B cell (primary cell): ENCODE data around the gene TTLL8. TPM values are rescaled to one million over a fixed set of nuclear protein-coding genes. Genes with fewer than 3 reads are reported as not detected.

Experiments used
- ATAC-seq: fragments of 200-7000 bp; cut with Tn5 transposase; one replicate; pipeline ENCODE4 v1.10.0; 2021; ENCODE audit warnings: low read depth, mild to moderate bottlenecking, moderate number of reproducible peaks, moderate library complexity
- CTCF ChIA-PET: fragments of 350-600 bp; sonication (Branson Sonifier 250); formaldehyde crosslinking; loops from one replicate; lab custom pipeline; 2021; ENCODE audit warnings: antibody characterized with exemption, inconsistent platforms; lab: Charles Lee
- POLR2A ChIA-PET: fragments of 350-600 bp; sonication (Branson Sonifier 250); formaldehyde crosslinking; loops from one replicate; lab custom pipeline; 2021; ENCODE audit warnings: antibody characterized with exemption; lab: Charles Lee
- DNase-seq: peaks from one replicate; pipeline ENCODE4 v3.0.0; 2013
- H2AFZ ChIP-seq: 2 replicates; pipeline ENCODE4 v1.6.1; 2012; ENCODE audit warnings: mild to moderate bottlenecking, low read depth, low read length; ENCODE audit not compliant: insufficient read depth, poor library complexity, severe bottlenecking
- H3K27ac ChIP-seq, 2 donors: 1 replicate in 1 of 2; 2 replicates in 1 of 2; pipeline ENCODE4 v1.5.1; 2012 to 2013; ENCODE audit warnings: low read length in 2 of 2, mild to moderate bottlenecking in 2 of 2, moderate library complexity in 1 of 2
- H3K27me3 ChIP-seq, 4 experiments: fragments of 200-600 bp in 1 of 4; sonication (generic) in 1 of 4; replicated peaks in 1 of 4; 1 replicate in 2 of 4; 2 replicates in 2 of 4; pipeline versions ENCODE4 v1.6.1 to v1.7.0; 2013 to 2016; ENCODE audit warnings: low read length in 3 of 4, mild to moderate bottlenecking in 2 of 4, mixed read lengths in 1 of 4, moderate library complexity in 1 of 4; ENCODE audit not compliant: insufficient read depth in 4 of 4, control insufficient read depth in 3 of 4; ENCODE audit errors: control extremely low read depth in 1 of 4
- H3K36me3 ChIP-seq, 2 experiments: replicated peaks in 1 of 2; 1 replicate in 1 of 2; 2 replicates in 1 of 2; pipeline versions ENCODE4 v1.6.1 to v1.7.1; 2013; ENCODE audit warnings: low read length in 1 of 2; ENCODE audit not compliant: insufficient read depth in 2 of 2, control insufficient read depth in 1 of 2; ENCODE audit errors: control extremely low read depth in 1 of 2, extremely low read depth in 1 of 2
- H3K4me1 ChIP-seq, 2 donors: fragments of 200-600 bp in 1 of 2; sonication (generic) in 1 of 2; 1 replicate in 1 of 2; 2 replicates in 1 of 2; pipeline versions ENCODE4 v1.5.1 to v1.6.1; 2013 to 2017; ENCODE audit warnings: low read length in 2 of 2; ENCODE audit not compliant: control insufficient read depth in 2 of 2, insufficient read depth in 2 of 2
- H3K4me2 ChIP-seq: replicated peaks from 2 replicates; pipeline ENCODE3; 2012; ENCODE audit warnings: mild to moderate bottlenecking, low read depth, low read length; ENCODE audit not compliant: poor library complexity, severe bottlenecking
- H3K4me3 ChIP-seq, 5 experiments: fragments of 200-600 bp in 1 of 5; sonication (generic) in 1 of 5; 1 replicate in 3 of 5; 2 replicates in 2 of 5; pipeline versions ENCODE4 v1.5.1 to v1.7.0; 2011 to 2016; ENCODE audit warnings: low read length in 4 of 5, mild to moderate bottlenecking in 4 of 5, low read depth in 2 of 5, control low read depth in 1 of 5, moderate library complexity in 1 of 5; ENCODE audit not compliant: insufficient read depth in 1 of 5; ENCODE audit errors: control extremely low read depth in 1 of 5, extremely low read depth in 1 of 5
- H3K79me2 ChIP-seq: fragments of 200-600 bp; sonication (generic); one replicate; pipeline ENCODE4 v1.6.0; 2016; ENCODE audit warnings: low read length; ENCODE audit not compliant: control insufficient read depth, insufficient read depth
- H3K9ac ChIP-seq: fragments of 200-600 bp; sonication (generic); 2 replicates; pipeline ENCODE4 v1.6.1; 2017; ENCODE audit warnings: mild to moderate bottlenecking, low read length, moderate library complexity
- H3K9me3 ChIP-seq, 3 donors: one replicate each; pipeline versions ENCODE4 v1.6.1 to v1.7.1; 2013; ENCODE audit warnings: low read length in 2 of 3; ENCODE audit not compliant: control insufficient read depth in 2 of 3, insufficient read depth in 1 of 3; ENCODE audit errors: control extremely low read depth in 1 of 3
- H4K20me1 ChIP-seq: 2 replicates; pipeline ENCODE4 v1.6.0; 2012; ENCODE audit warnings: mild to moderate bottlenecking, low read length; ENCODE audit not compliant: insufficient read depth, control insufficient read depth, poor library complexity, severe bottlenecking
- H3K27ac Mint-ChIP-seq: one replicate; pipeline ENCODE4 v1.8.0; 2021; ENCODE audit warnings: mixed read lengths
- H3K27me3 Mint-ChIP-seq: one replicate; pipeline ENCODE4 v1.8.0; 2021; ENCODE audit warnings: mixed read lengths
- H3K4me1 Mint-ChIP-seq: one replicate; pipeline ENCODE4 v1.8.0; 2021; ENCODE audit warnings: mixed read lengths
- H3K4me3 Mint-ChIP-seq: one replicate; pipeline ENCODE4 v1.8.0; 2021; ENCODE audit warnings: mixed read lengths
- H3K9me3 Mint-ChIP-seq: one replicate; pipeline ENCODE4 v1.8.0; 2022; ENCODE audit warnings: mixed read lengths; ENCODE audit not compliant: insufficient read depth
- CTCF ChIP-seq: fragments of 200-600 bp; IDR thresholded peaks from one replicate; pipeline ENCODE4 v1.8.0; 2022; ENCODE audit warnings: antibody characterized with exemption, mild to moderate bottlenecking
- EZH2 ChIP-seq: IDR thresholded peaks from 2 replicates; pipeline ENCODE4 v1.6.1; 2012; ENCODE audit warnings: borderline replicate concordance, low read depth, mild to moderate bottlenecking, moderate library complexity, low read length; ENCODE audit not compliant: insufficient read depth, poor library complexity, severe bottlenecking
- WGBS: methylation state at CpG from one replicate; pipeline ENCODE4 v1.1.5; 2013; ENCODE audit warnings: missing lambda C conversion rate; ENCODE audit not compliant: insufficient coverage; 5-methylcytosine and 5-hydroxymethylcytosine counted together
- intact Hi-C: fragments of 100-400 bp; cut with micrococcal nuclease; formaldehyde crosslinking; loops from one replicate; pipeline ENCODE4 v1.10.0; 2022
- polyA plus RNA-seq: library from polyadenylated mRNA; depleted of rRNA; stranded (reverse); fragments of >200 nt; gene quantifications from 2 replicates; pipeline ENCODE4 v1.2.3, GENCODE V29; 2012
- total RNA-seq, 2 donors: library from RNA; stranded (reverse); fragments of 120-200 nt in 1 of 2; gene quantifications; 1 replicate in 1 of 2; 2 replicates in 1 of 2; pipeline versions ENCODE4 v1.2.3 to v1.2.4, GENCODE V29; 2013 to 2022

TTLL8 gene
- total and polyA plus RNA-seq, 2 donors (not counting 1 experiment from before 2014, with no cell fraction given), result not detected

- Mint-ChIP-seq H3K4me1 (peaks cover 38% of the 10 kb centered on the region), H3K9me3 (no peaks in the 10 kb centered on the region), H3K27me3 (no peaks in the 10 kb centered on the region), H3K4me3 (peak overlapping the region; percentile 84), H3K27ac (peak overlapping the region; percentile 96)
- Histone ChIP-seq H3K4me1 (peaks cover 43 to 56% of the 10 kb centered on the region in 2 donors), H4K20me1 (peaks cover 24% of the 10 kb centered on the region), H2AFZ (peak overlapping the region; percentile 66), H3K4me3 (peak overlapping the region in 4 of 5 experiments; percentile 41 to 65 (median 55)), H3K36me3 (peaks cover 0 to 3% of the 10 kb centered on the region in 2 experiments), H3K4me2 (peak overlapping the region; percentile 98), H3K9ac (peak overlapping the region; percentile 69), H3K9me3 (no peaks in the 10 kb centered on the region), H3K27ac (peak overlapping the region in 1 of 2 donors; percentile 40), H3K79me2 (peaks cover 6% of the 10 kb centered on the region), H3K27me3 (no peaks in the 10 kb centered on the region)
- TF ChIP-seq CTCF, result no peak
- TF ChIP-seq EZH2, result no peak
- ChIA-PET POLR2A (interaction anchor here (0.7 to 3.3 kb wide), 6 partner anchors 8 to 219 kb away, joined by 3 to 43 read pairs (median 14); partner anchors contain the start of gene PIM3), CTCF (interaction anchor here (0.9 to 2.5 kb wide), 6 partner anchors 8 to 59 kb away, joined by 3 to 14 read pairs (median 6); no protein-coding TSS in a partner anchor)
- 3% methylated on average over 75 of the region's 81 CpGs for WGBS
- peak; percentile 65 for DNase-seq
- intact Hi-C loops, result loop anchor here (2.0 to 5.0 kb wide), 4 partner anchors 41 to 219 kb away; partner anchors contain the start of gene ZBED4
- ATAC-seq, result peak; percentile 16
These were observed 86.6 kb downstream of the TTLL8 start for GRCh38 chr22:49971232-49972162.
